HEK293 (cell line): ENCODE data around the gene FTSJ1.

ENCODE experiments used
- KLF1 ChIP-seq: fragments of 450-650 bp; formaldehyde crosslinking; IDR thresholded peaks from 2 replicates; pipeline ENCODE4 v1.5.1; 2016; ENCODE audit warnings: missing biosample characterization, missing genetic modification characterization
- KLF10 ChIP-seq: fragments of 450-650 bp; IDR thresholded peaks from 2 replicates; pipeline ENCODE4 v1.5.1; 2018; ENCODE audit warnings: missing biosample characterization, mild to moderate bottlenecking, missing genetic modification characterization
- KLF17 ChIP-seq: fragments of 450-650 bp; formaldehyde crosslinking; IDR thresholded peaks from 2 replicates; pipeline ENCODE4 v1.5.1; 2016; ENCODE audit warnings: missing biosample characterization, missing genetic modification characterization
- PBX3 ChIP-seq: sonication (generic); formaldehyde crosslinking; IDR thresholded peaks from 2 replicates; pipeline ENCODE4 v1.8.1; 2022; ENCODE audit warnings: mild to moderate bottlenecking, moderate library complexity, missing genetic modification reagents
- RBAK ChIP-seq: fragments of 450-650 bp; formaldehyde crosslinking; IDR thresholded peaks from 2 replicates; pipeline ENCODE4 v1.5.1; 2016; ENCODE audit warnings: missing biosample characterization, missing genetic modification characterization
- REST ChIP-seq: fragments of 450-650 bp; formaldehyde crosslinking; IDR thresholded peaks from 2 replicates; pipeline ENCODE4 v1.5.1; 2016; ENCODE audit warnings: missing biosample characterization, missing genetic modification characterization
- SCRT1 ChIP-seq: fragments of 450-650 bp; formaldehyde crosslinking; IDR thresholded peaks from 2 replicates; pipeline ENCODE4 v1.5.1; 2016; ENCODE audit warnings: missing biosample characterization, missing genetic modification characterization, borderline replicate concordance
- SCRT2 ChIP-seq: fragments of 450-650 bp; formaldehyde crosslinking; IDR thresholded peaks from 2 replicates; pipeline ENCODE4 v1.5.1; 2016; ENCODE audit warnings: missing biosample characterization, missing genetic modification characterization
- TRIM28 ChIP-seq: IDR thresholded peaks from 2 replicates; pipeline ENCODE4 v1.6.1; 2011; ENCODE audit warnings: low read length, control low read depth, borderline replicate concordance
- WT1 ChIP-seq: fragments of 450-650 bp; formaldehyde crosslinking; IDR thresholded peaks from 2 replicates; pipeline ENCODE4 v1.5.1; 2016; ENCODE audit warnings: missing biosample characterization, missing genetic modification characterization
- ZFP3 ChIP-seq: fragments of 450-650 bp; formaldehyde crosslinking; IDR thresholded peaks from 2 replicates; pipeline ENCODE4 v1.5.1; 2016; ENCODE audit warnings: low read depth, missing biosample characterization, missing genetic modification characterization
- ZFP41 ChIP-seq: fragments of 450-650 bp; formaldehyde crosslinking; IDR thresholded peaks from 2 replicates; pipeline ENCODE4 v1.5.1; 2016; ENCODE audit warnings: missing biosample characterization, missing genetic modification characterization, borderline replicate concordance
- ZNF112 ChIP-seq: fragments of 450-650 bp; formaldehyde crosslinking; IDR thresholded peaks from 2 replicates; pipeline ENCODE4 v1.5.0; 2017; ENCODE audit warnings: missing biosample characterization, missing genetic modification characterization
- ZNF146 ChIP-seq: fragments of 450-650 bp; formaldehyde crosslinking; IDR thresholded peaks from 2 replicates; pipeline ENCODE4 v1.5.1; 2016; ENCODE audit warnings: missing biosample characterization, missing genetic modification characterization
- ZNF16 ChIP-seq: fragments of 450-650 bp; formaldehyde crosslinking; IDR thresholded peaks from 2 replicates; pipeline ENCODE4 v1.5.1; 2016; ENCODE audit warnings: low read depth, missing biosample characterization, missing genetic modification characterization
- ZNF223 ChIP-seq: fragments of 450-650 bp; formaldehyde crosslinking; IDR thresholded peaks from 2 replicates; pipeline ENCODE4 v1.5.1; 2016; ENCODE audit warnings: missing biosample characterization, missing genetic modification characterization
- ZNF350 ChIP-seq: fragments of 450-650 bp; formaldehyde crosslinking; IDR thresholded peaks from 2 replicates; pipeline ENCODE4 v1.5.0; 2017; ENCODE audit warnings: missing biosample characterization, mild to moderate bottlenecking, missing genetic modification characterization
- ZNF416 ChIP-seq: fragments of 450-650 bp; formaldehyde crosslinking; IDR thresholded peaks from 2 replicates; pipeline ENCODE4 v1.5.1; 2016; ENCODE audit warnings: missing biosample characterization, missing genetic modification characterization
- ZNF510 ChIP-seq: fragments of 450-650 bp; formaldehyde crosslinking; IDR thresholded peaks from 2 replicates; pipeline ENCODE4 v1.5.1; 2018; ENCODE audit warnings: mild to moderate bottlenecking, missing genetic modification characterization, missing biosample characterization; ENCODE audit not compliant: insufficient replicate concordance
- ZNF514 ChIP-seq: fragments of 450-650 bp; formaldehyde crosslinking; IDR thresholded peaks from 2 replicates; pipeline ENCODE4 v1.5.1; 2016; ENCODE audit warnings: missing biosample characterization, missing genetic modification characterization
- ZNF521 ChIP-seq: fragments of 450-650 bp; formaldehyde crosslinking; IDR thresholded peaks from 2 replicates; pipeline ENCODE4 v1.5.1; 2017; ENCODE audit warnings: missing biosample characterization, mild to moderate bottlenecking, missing genetic modification characterization
- ZNF529 ChIP-seq: fragments of 450-650 bp; formaldehyde crosslinking; IDR thresholded peaks from 2 replicates; pipeline ENCODE4 v1.5.1; 2017; ENCODE audit warnings: missing genetic modification characterization, missing biosample characterization; ENCODE audit not compliant: insufficient replicate concordance
- ZNF544 ChIP-seq: fragments of 450-650 bp; formaldehyde crosslinking; IDR thresholded peaks from 2 replicates; pipeline ENCODE4 v1.5.0; 2017; ENCODE audit warnings: missing biosample characterization, missing genetic modification characterization
- ZNF585B ChIP-seq: fragments of 450-650 bp; formaldehyde crosslinking; IDR thresholded peaks from 2 replicates; pipeline ENCODE4 v1.5.1; 2016; ENCODE audit warnings: missing biosample characterization, missing genetic modification characterization
- ZNF600 ChIP-seq: fragments of 450-650 bp; formaldehyde crosslinking; IDR thresholded peaks from 2 replicates; pipeline ENCODE4 v1.5.1; 2016; ENCODE audit warnings: missing biosample characterization, missing genetic modification characterization
- ZNF629 ChIP-seq: fragments of 450-650 bp; formaldehyde crosslinking; IDR thresholded peaks from 2 replicates; pipeline ENCODE4 v1.5.1; 2017; ENCODE audit warnings: missing biosample characterization, missing genetic modification characterization
- ZNF670 ChIP-seq: fragments of 450-650 bp; formaldehyde crosslinking; IDR thresholded peaks from 2 replicates; pipeline ENCODE4 v1.5.1; 2016; ENCODE audit warnings: missing biosample characterization, missing genetic modification characterization, low read depth
- ZNF776 ChIP-seq: fragments of 450-650 bp; formaldehyde crosslinking; IDR thresholded peaks from 2 replicates; pipeline ENCODE4 v1.5.0; 2017; ENCODE audit warnings: missing biosample characterization, missing genetic modification characterization, borderline replicate concordance
- ZNF777 ChIP-seq: fragments of 450-650 bp; formaldehyde crosslinking; IDR thresholded peaks from 2 replicates; pipeline ENCODE4 v1.5.1; 2017; ENCODE audit warnings: missing biosample characterization, missing genetic modification characterization, borderline replicate concordance
- ZNF843 ChIP-seq: fragments of 450-650 bp; formaldehyde crosslinking; IDR thresholded peaks from 2 replicates; pipeline ENCODE4 v1.5.1; 2016; ENCODE audit warnings: missing biosample characterization, missing genetic modification characterization
- ZSCAN30 ChIP-seq: fragments of 450-650 bp; IDR thresholded peaks from 2 replicates; pipeline ENCODE4 v1.5.1; 2018; ENCODE audit warnings: missing biosample characterization, mild to moderate bottlenecking, missing genetic modification characterization, moderate library complexity
- TF ChIP-seq, protein P1 (sequence below): fragments of 450-650 bp; formaldehyde crosslinking; IDR thresholded peaks from 2 replicates; pipeline ENCODE4 v1.5.1; 2017; ENCODE audit warnings: missing biosample characterization, missing genetic modification characterization
- TF ChIP-seq, protein P2 (sequence below): fragments of 450-650 bp; formaldehyde crosslinking; IDR thresholded peaks from 2 replicates; pipeline ENCODE4 v1.5.1; 2016; ENCODE audit warnings: missing biosample characterization, missing genetic modification characterization

FTSJ1 gene

GRCh38 chrX:48475774-48476577 is at the start of gene FTSJ1 (continued):
- no peak for TF ChIP-seq REST (tag by site-specific recombination)
- TF ChIP-seq ZNF112 (tag by site-specific recombination): no peak
- peak; percentile 94 for TF ChIP-seq ZNF777
- no peak for TF ChIP-seq KLF10
- peak; percentile 72; the same call in 1 of the 2 replicates for TF ChIP-seq ZNF629 (tag by site-specific recombination)
- no peak for TF ChIP-seq ZSCAN30 (tag by site-specific recombination)
- TF ChIP-seq KLF1 (tag by site-specific recombination): peak; percentile 37
- no peak for TF ChIP-seq ZNF350
- TF ChIP-seq ZNF510 (tag by site-specific recombination): no peak
- no peak for TF ChIP-seq ZNF514 (tag by site-specific recombination)
- TF ChIP-seq, protein P1, sequence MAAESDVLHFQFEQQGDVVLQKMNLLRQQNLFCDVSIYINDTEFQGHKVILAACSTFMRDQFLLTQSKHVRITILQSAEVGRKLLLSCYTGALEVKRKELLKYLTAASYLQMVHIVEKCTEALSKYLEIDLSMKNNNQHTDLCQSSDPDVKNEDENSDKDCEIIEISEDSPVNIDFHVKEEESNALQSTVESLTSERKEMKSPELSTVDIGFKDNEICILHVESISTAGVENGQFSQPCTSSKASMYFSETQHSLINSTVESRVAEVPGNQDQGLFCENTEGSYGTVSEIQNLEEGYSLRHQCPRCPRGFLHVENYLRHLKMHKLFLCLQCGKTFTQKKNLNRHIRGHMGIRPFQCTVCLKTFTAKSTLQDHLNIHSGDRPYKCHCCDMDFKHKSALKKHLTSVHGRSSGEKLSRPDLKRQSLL (tag by site-specific recombination): no peak
- TF ChIP-seq ZFP3: no peak
- no peak for TF ChIP-seq WT1
- TF ChIP-seq, protein P2, sequence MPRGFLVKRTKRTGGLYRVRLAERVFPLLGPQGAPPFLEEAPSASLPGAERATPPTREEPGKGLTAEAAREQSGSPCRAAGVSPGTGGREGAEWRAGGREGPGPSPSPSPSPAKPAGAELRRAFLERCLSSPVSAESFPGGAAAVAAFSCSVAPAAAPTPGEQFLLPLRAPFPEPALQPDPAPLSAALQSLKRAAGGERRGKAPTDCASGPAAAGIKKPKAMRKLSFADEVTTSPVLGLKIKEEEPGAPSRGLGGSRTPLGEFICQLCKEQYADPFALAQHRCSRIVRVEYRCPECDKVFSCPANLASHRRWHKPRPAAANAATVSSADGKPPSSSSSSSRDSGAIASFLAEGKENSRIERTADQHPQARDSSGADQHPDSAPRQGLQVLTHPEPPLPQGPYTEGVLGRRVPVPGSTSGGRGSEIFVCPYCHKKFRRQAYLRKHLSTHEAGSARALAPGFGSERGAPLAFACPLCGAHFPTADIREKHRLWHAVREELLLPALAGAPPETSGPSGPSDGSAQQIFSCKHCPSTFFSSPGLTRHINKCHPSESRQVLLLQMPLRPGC (tag by site-specific recombination): peak; percentile 32; the same call in 1 of the 2 replicates
- TF ChIP-seq ZNF416 (tag by site-specific recombination): no peak
- peak; percentile 66 for TF ChIP-seq KLF17 (tag by site-specific recombination)
- TF ChIP-seq ZNF146 (tag by site-specific recombination): no peak
- no peak for TF ChIP-seq ZNF544 (tag by site-specific recombination)
- TF ChIP-seq ZNF529 (tag by site-specific recombination): no peak
- no peak for TF ChIP-seq ZFP41
- no peak for TF ChIP-seq ZNF776 (tag by site-specific recombination)
- TF ChIP-seq ZNF600 (tag by site-specific recombination): peak; percentile 60
- TF ChIP-seq ZNF521: no peak
- TF ChIP-seq ZNF843 (tag by site-specific recombination): 0 out of 2 replicates have a peak, but pooled peaks have one; percentile 15
- TF ChIP-seq ZNF670: no peak
- TF ChIP-seq SCRT2 (tag by site-specific recombination): no peak
- TF ChIP-seq RBAK (tag by site-specific recombination): no peak
- no peak for TF ChIP-seq SCRT1 (tag by site-specific recombination)
- peak; percentile 58; the same call in 1 of the 2 replicates for TF ChIP-seq PBX3
- TF ChIP-seq TRIM28: peak; percentile 77; the same call in 1 of the 2 replicates
- no peak for TF ChIP-seq ZNF585B (tag by site-specific recombination)
- TF ChIP-seq ZNF16: no peak
- no peak for TF ChIP-seq ZNF223 (tag by site-specific recombination)
